ENCODE measurements around the gene ZNF267.
"Not testable (repeated sequence)": the region's sequence is repeated elsewhere in the genome, so short reads cannot be mapped to it uniquely, and the experiment has no call there.

ZNF267 gene

DNA sequence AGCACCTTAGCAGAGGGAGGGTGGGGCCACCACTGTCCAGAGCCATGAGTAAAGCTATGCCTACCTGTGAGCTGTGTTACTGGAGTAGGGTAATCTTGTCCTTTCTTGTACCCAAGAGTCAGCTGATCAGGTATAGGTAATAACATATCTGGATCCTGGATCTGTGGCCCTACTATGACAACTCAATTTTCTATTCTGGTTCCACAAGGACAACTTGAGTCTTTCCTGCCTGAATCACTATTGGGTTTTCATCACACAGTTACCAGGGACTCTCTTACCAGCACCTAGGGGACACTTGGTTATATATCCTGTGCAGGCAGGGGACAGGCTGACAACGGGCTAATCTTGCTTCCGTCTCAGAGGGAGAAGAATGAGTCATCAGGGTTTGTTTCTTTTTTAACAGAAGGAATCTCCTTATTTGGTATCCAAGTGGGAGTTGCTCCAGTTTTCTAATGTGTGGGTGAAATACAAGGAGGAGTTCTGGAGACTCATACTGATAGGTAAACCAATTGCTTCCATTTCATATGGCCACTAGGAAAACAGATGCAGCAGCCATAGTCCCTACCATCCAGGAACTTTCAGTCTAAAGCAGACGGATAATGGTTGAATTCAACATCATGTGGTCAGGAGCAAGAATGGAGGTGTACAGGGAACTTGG is 6.8 kb downstream of the ZNF267 start:
- DNase-seq, result no peak

GRCh38 chr16:31886227-31886626 is 12.6 kb downstream of the ZNF267 start:
- DNase-seq, result no peak

- no peak for DNase-seq
These were observed 15.1 kb downstream of the ZNF267 start for GRCh38 chr16:31888735-31889134.

GRCh38 chr16:31892111-31892510 is 18.5 kb downstream of the ZNF267 start:
- not testable (repeated sequence) for DNase-seq

DNA sequence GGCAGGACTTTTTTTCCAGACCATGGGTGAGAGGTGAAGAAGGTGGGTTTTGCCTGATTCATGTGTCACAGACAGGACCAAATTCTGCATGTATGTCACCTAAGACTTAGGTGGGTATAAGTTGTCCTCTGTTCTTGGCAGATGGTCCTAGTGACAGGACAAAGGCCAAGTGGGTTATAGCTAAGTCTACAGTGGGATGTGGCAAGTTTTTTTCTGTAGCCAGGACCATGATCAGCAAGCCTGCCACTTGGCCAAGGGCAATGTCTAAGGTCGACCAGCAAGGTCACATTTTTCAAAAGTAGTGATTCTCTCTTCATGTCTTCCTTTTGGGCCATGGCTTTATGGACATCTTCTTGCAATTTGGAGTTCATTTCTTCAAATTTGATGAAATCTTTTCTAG is 20.2 kb downstream of the ZNF267 start:
- DNase-seq, result no peak

GRCh38 chr16:31897283-31897682 is 23.7 kb downstream of the ZNF267 start:
- no peak for DNase-seq

DNA sequence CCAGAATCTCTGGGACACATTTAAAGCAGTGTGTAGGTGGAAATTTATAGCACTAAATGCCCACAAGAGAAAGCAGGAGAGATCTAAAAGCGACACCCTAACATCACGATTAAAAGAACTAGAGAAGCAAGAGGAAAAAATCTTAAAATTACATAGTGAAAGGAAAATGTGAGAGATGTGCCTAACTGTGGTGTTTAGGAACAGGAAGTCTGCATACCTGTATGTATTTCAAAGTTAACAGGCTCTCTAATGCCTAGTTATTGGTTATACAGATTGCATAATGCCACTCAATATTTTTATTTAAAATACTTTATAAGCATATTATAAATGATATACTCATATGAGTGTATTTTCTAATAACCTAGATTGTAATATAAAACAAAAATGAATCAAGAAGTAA is 25.9 kb downstream of the ZNF267 start:
- no peak for DNase-seq

DNA sequence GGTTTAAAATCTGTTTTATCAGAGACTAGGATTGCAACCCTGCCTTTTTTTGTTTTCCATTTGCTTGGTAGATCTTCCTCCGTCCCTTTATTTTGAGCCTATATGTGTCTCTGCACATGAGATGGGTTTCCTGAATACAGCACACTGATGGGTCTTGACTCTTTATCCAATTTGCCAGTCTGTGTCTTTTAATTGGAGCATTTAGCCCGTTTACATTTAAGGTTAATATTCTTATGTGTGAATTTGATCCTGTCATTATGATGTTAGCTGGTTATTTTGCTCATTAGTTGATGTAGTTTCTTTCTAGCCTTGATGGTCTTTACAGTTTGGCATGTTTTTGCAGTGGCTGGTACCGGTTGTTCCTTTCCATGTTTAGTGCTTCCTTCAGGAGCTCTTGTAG is 31.0 kb downstream of the ZNF267 start:
- DNase-seq, result not testable (repeated sequence)

DNA sequence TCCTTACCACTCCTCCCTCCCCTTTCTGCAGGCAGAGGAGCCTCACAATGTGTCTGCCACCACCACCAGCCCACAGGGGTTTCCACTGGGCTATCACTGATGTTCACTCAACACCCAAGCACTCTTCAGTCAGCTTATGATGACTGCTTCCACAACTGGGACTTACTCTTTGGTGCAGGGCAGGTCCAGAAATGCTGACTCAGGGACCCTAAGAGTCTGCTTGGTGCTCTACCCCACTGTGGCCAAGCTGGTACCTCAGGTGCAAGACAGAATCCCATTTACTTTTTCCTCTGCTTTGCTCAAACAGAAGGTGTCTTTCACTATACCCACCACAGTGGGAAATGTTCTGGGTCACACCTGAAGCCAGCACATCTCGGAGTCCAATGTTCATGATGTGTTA is 40.1 kb downstream of the ZNF267 start:
- no peak for DNase-seq

DNA sequence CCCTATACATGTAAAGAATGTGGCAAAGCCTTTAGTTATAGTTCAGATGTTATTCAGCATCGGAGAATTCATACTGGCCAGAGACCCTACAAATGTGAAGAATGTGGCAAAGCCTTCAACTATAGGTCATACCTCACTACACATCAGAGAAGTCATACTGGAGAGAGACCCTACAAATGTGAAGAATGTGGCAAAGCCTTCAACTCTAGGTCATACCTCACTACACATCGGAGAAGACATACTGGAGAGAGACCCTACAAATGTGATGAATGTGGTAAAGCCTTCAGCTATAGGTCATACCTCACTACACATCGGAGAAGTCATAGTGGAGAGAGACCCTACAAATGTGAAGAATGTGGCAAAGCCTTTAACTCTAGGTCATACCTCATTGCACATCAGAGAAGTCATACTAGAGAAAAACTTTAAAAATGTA is 42.5 kb downstream of the ZNF267 start:
- no peak for DNase-seq

- DNase-seq, result no peak
These were observed 46.8 kb downstream of the ZNF267 start for GRCh38 chr16:31920373-31920772.

- DNase-seq, result not testable (repeated sequence)
These were observed 78.2 kb downstream of the ZNF267 start for GRCh38 chr16:31951806-31952205.

- not testable (repeated sequence) for DNase-seq
These were observed 78.6 kb downstream of the ZNF267 start for GRCh38 chr16:31952206-31952605.

- not testable (repeated sequence) for DNase-seq
These were observed 82.6 kb downstream of the ZNF267 start for GRCh38 chr16:31956221-31956620.

DNA sequence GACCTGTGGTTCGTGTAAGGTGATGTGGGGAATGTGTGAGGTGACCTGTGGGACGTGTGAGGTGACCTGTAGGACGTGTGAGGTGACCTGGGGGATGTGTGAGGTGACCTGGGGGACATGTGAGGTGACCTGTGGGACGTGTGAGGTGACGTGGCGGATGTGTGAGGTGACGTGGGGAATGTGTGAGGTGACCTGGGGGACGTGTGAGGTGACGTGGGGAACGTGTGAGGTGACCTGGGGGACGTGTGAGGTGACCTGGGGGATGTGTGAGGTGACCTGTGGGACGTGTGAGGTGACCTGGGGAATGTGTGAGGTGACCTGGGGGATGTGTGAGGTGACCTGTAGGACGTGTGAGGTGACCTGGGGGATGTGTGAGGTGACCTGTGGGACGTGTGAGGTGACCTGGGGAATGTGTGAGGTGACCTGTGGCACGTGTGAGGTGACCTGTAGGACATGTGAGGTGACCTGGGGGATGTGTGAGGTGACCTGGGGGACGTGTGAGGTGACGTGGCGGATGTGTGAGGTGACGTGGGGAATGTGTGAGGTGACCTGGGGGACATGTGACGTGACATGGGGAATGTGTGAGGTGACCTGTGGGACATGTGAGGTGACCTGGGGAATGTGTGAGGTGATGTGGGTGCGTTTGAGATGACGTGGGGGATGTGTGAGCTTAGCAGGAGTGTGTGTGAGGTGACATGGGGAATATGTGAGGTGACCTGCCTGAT is 86.7 kb downstream of the ZNF267 start:
- DNase-seq, result not testable (repeated sequence)
